Activated naive CD4-positive, alpha-beta T cell treated with anti-CD3 and anti-CD28 coated beads for 36 hours (primary cell): ENCODE results near the gene SLC6A19. TPM values are rescaled to one million over a fixed set of nuclear protein-coding genes. Genes with fewer than 3 reads are reported as not detected.

Experiments used
- CTCF ChIA-PET: fragments of 350-600 bp; sonication (Branson Sonifier 250); formaldehyde crosslinking; loops from one replicate; lab custom pipeline; 2021; ENCODE audit warnings: antibody characterized with exemption; lab: Charles Lee
- DNase-seq: peaks from one replicate; pipeline ENCODE4 v3.0.0-alpha.2; 2020
- H3K27ac Mint-ChIP-seq: one replicate; pipeline ENCODE4 v1.8.0; 2021; ENCODE audit warnings: mild to moderate bottlenecking, mixed read lengths
- H3K27me3 Mint-ChIP-seq: one replicate; pipeline ENCODE4 v1.8.0; 2021; ENCODE audit warnings: low read depth, mixed read lengths
- H3K36me3 Mint-ChIP-seq: one replicate; pipeline ENCODE4 v1.8.0; 2021; ENCODE audit warnings: low read depth, mixed read lengths
- H3K4me1 Mint-ChIP-seq: one replicate; pipeline ENCODE4 v1.8.0; 2021; ENCODE audit warnings: low read depth, mixed read lengths
- H3K4me3 Mint-ChIP-seq: one replicate; pipeline ENCODE4 v1.8.0; 2021; ENCODE audit warnings: mild to moderate bottlenecking, moderate library complexity, mixed read lengths
- H3K9me3 Mint-ChIP-seq: one replicate; pipeline ENCODE4 v1.8.0; 2021; ENCODE audit warnings: mixed read lengths
- intact Hi-C: fragments of 100-400 bp; cut with micrococcal nuclease; formaldehyde crosslinking; loops from one replicate; pipeline ENCODE4 v1.15.1; 2023
- total RNA-seq, 2 experiments: library from RNA; stranded (reverse); gene quantifications; one replicate each; pipeline ENCODE4 v1.2.3, GENCODE V29; 2021

Gene SLC6A19
- total RNA-seq, 2 experiments from 2014 or later: not detected

DNA sequence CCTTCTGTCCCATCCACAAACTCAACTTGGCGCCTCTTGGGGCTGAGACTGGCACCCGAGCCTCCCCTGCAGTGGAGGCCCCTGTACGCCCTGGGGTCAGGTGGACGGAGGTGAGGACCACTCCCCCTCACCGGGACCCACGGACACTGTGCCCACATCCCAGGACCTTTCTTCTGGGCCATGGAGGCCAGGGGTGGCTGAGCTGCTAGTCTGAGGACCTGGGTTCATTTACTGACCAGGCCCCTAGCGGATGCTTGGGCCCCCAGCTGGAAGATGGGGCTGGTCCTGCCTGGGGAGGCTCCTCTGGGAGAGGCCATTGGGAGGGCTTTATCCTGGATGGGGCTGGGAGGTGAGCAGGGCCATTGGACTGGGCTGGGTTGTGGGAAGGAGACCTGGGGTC, 16.9 kb upstream of the SLC6A19 start:
- H3K9me3 Mint-ChIP-seq: no peaks in the 10 kb centered on the region
- H3K27ac Mint-ChIP-seq: no peak overlapping the region
- H3K36me3 Mint-ChIP-seq: no peaks in the 10 kb centered on the region
- intact Hi-C loops: no loop called here
- no peaks in the 10 kb centered on the region for H3K4me1 Mint-ChIP-seq
- CTCF ChIA-PET: interaction anchor here (1.1 kb wide), 1 partner anchor 10 kb away, joined by 6 read pairs; no protein-coding TSS in a partner anchor
- no peak for DNase-seq
- no peaks in the 10 kb centered on the region for H3K27me3 Mint-ChIP-seq
- H3K4me3 Mint-ChIP-seq: no peak overlapping the region

DNA sequence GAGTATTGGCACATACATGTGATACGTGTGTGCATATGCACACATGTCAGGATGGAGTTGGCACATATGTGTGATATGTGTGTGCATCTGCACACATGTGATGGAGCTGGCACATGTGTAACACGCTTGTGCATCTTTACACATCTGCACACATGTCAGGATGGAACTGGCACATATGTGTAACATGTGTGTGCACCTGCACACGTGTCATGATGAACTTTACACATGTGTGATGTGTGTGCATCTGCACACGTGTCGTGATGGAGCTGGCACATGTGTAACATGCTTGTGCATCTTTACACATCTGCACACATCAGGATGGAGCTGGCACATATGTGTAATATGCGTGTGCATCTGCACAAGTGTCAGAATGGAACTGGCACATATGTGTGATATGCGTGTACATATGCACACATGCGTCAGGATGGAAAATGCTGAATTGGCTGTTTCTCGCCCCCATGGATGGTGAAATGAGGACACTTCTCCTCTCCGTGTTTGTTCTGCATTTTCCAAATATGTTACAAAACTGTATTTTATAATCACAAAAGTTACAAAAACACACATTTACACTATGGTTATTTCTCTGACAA, 16.3 kb upstream of the SLC6A19 start:
- Mint-ChIP-seq H3K4me1 (no peaks in the 10 kb centered on the region), H3K27ac (no peak overlapping the region), H3K9me3 (no peaks in the 10 kb centered on the region), H3K27me3 (no peaks in the 10 kb centered on the region), H3K36me3 (no peaks in the 10 kb centered on the region), H3K4me3 (no peak overlapping the region)
- no peak for DNase-seq
- CTCF ChIA-PET: no interaction called here
- intact Hi-C loops: no loop called here

DNA sequence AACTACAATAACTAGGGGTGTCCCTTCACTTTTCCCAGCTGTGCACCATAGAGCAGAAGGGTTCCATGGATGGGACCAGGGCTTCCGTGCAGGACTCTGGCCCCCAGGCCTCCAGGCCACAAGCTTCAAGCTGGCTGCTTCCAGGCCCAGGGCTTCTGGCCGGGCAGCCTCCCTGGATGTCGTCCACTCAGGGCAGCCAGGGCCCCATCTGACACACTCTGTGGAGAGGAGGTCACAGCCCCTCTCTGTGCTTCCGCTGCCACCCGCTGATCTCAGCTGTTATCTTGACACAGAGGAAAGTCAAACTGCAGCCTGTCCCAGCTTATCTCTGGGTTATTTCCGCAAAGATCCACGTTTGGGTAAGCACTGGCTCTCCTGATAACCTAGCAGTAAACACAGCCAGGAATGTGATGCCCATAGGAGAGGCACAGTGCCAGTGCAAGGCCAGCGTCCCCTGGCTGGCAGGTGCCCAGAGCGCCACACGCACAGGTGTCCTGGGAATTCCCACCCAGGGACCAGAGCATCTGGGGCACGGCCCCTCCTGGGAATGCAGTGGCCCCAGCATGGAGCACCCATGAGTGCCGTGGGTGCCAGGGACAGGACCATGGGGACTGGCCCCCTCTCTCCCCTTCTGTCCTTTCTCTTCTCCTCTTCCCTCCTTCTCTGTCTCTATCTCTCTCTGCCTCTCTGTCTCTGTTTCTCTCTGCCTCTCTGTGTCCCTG, 15.6 kb upstream of the SLC6A19 start:
- H3K27ac Mint-ChIP-seq: no peak overlapping the region

DNA sequence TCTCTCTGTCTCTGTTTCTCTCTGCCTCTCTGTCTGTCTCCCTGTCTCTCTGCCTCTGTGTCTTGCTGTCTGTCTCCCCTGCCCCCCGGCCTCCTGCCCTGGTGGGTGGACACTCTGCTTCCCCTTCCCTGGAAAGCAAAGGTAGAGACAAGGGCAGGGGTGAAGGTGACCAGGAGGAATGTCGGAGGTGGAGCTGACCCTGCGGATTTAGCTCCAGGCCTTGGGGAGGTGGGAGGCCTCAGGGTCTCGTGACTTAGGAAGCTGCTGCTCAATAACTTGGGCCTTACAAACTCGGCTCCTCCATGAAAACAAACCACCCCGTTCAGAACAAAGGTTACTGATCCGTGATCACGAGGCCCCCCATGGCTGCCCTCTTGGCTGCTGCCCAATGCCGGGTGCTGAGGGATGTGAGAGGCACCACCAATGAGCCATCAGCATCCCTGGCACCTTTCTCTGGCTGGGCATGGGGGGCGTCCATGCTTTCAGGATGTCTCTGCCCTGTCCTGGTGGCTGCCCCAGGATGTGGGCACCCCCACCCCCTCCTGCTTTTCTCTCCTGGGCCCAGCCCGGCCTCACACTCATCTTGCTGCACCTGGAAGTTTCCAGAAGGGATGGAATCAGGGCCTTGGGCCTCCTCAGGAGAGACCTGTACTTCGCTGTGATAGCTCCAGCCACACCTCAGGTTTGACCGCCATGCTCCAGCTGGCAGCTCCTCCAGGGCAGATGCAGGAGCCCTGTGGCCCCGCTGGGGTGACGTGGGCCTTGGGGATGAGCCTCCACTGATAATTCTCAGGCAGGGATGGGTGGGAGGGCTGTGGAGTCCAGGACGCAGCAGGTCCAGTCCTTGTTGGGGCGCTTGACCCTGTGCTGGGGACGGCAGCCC, 14.8 kb upstream of the SLC6A19 start:
- no peaks in the 10 kb centered on the region for H3K9me3 Mint-ChIP-seq
- no peaks in the 10 kb centered on the region for H3K36me3 Mint-ChIP-seq
- CTCF ChIA-PET: no interaction called here
- H3K27me3 Mint-ChIP-seq: peaks cover 8% of the 10 kb centered on the region
- intact Hi-C loops: no loop called here
- no peak overlapping the region for H3K4me3 Mint-ChIP-seq
- H3K27ac Mint-ChIP-seq: no peak overlapping the region
- H3K4me1 Mint-ChIP-seq: no peaks in the 10 kb centered on the region
- DNase-seq: no peak

More for the DNA sequence above, 15.6 kb upstream of the SLC6A19 start:
- no peak overlapping the region for H3K4me3 Mint-ChIP-seq
- intact Hi-C loops: no loop called here
- no peaks in the 10 kb centered on the region for H3K4me1 Mint-ChIP-seq
- no peak for DNase-seq
- H3K27me3 Mint-ChIP-seq: peaks cover 5% of the 10 kb centered on the region
- no peaks in the 10 kb centered on the region for H3K36me3 Mint-ChIP-seq
- H3K9me3 Mint-ChIP-seq: no peaks in the 10 kb centered on the region
- CTCF ChIA-PET: no interaction called here

DNA sequence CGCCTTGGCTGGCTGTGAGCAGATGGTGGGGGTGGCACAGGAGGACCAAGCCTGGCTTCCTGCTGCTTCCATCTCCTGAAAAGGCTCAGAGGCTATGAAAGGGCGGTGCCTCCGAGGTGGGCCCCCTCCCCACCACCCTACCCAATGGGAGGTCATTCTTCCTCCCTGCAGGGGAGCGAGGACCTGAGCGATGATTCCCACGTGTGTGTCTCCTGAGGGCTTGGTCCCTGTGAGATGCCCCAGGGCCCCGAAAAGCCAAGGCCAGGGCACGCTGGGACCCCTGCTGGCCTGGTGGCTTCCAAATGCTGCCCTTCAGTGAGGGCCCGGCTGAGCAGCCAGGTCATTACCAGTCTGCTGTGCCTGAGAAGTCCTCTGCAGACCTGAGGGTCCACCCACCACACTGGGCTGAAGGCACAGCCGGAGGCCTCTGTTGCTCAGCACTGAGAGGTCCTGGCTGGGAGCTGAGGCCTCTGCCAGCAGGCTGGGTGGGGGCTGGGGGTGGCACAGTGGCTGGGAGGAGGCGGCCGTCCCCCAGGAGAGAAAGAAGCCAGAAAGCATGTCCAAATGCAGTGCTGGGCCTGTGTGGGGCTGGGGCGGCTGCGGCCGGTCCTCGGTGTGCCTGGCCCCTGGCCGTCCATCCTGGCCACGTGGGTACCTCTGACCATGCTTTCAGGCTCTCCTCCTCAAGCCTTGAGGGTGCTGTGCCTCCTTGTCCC, 14.0 kb upstream of the SLC6A19 start:
- no peak overlapping the region for H3K27ac Mint-ChIP-seq
- DNase-seq: no peak
- no peaks in the 10 kb centered on the region for H3K4me1 Mint-ChIP-seq
- CTCF ChIA-PET: no interaction called here
- no peaks in the 10 kb centered on the region for H3K9me3 Mint-ChIP-seq
- no peak overlapping the region for H3K4me3 Mint-ChIP-seq
- intact Hi-C loops: no loop called here
- no peaks in the 10 kb centered on the region for H3K36me3 Mint-ChIP-seq
- H3K27me3 Mint-ChIP-seq: peaks cover 9% of the 10 kb centered on the region

DNA sequence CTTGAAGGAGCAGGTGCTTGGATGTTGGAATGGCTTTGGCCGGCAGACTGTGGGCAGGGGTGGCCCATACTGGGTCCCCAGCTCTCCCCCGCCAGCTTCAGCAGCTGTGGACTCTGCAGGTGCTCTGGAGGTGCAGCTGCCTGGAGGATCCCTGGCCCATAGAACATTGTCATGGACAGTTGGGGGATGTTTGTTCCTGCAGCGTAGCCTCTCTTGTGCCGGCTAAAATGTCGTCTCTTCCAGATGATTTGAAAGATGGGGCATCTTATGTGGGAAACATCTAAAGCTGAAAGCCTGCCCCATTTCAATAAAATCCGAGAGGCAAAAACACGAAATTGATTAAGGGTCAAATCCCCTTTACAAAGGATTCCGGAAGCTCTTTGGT, 13.5 kb upstream of the SLC6A19 start:
- H3K4me1 Mint-ChIP-seq: no peaks in the 10 kb centered on the region
- no peak overlapping the region for H3K27ac Mint-ChIP-seq
- H3K27me3 Mint-ChIP-seq: peaks cover 9% of the 10 kb centered on the region
- intact Hi-C loops: no loop called here
- H3K4me3 Mint-ChIP-seq: no peak overlapping the region
- H3K36me3 Mint-ChIP-seq: no peaks in the 10 kb centered on the region
- H3K9me3 Mint-ChIP-seq: no peaks in the 10 kb centered on the region
- no peak for DNase-seq
- CTCF ChIA-PET: no interaction called here

DNA sequence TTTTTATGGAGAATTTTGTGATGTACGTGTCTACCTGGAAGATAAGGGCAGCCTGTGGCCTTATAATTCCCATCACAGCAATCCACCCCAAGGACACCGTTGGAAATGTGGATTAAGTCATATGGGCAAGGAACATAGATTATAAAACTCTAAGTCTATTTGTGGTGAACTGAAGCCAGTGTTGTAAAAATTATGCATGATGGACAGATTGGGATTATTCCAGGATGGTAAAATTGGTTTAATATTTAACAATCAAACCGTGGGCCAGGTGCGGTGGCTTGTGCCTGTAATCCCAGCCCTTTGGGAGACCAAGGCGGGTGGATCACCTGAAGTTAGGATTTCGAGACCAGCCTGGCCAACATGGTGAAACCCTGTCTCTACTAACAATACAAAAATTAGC, 12.9 kb upstream of the SLC6A19 start:
- no peaks in the 10 kb centered on the region for H3K9me3 Mint-ChIP-seq
- H3K27me3 Mint-ChIP-seq: peaks cover 9% of the 10 kb centered on the region
- H3K4me1 Mint-ChIP-seq: no peaks in the 10 kb centered on the region
- H3K27ac Mint-ChIP-seq: no peak overlapping the region
- DNase-seq: no peak
- CTCF ChIA-PET: no interaction called here
- intact Hi-C loops: no loop called here
- no peak overlapping the region for H3K4me3 Mint-ChIP-seq
- no peaks in the 10 kb centered on the region for H3K36me3 Mint-ChIP-seq

DNA sequence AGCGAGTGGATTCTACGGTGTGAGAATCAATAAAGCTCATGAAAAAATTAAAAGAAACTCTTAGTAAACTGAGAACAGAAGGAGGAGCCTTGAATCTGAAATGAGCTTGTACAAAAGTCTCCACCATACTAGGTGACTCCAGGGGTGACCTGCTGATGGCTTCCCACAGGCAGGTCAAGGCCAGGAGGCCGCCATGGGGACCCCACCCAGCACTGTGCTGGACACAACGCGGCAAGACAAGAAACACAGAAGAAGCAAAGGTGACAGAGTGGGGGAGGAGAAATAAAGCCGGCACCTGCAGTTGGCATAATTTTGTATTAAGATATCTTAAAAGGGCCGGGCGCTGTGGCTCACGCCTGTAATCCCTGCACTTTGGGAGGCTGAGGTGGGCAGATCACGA, 12.1 kb upstream of the SLC6A19 start:
- DNase-seq: no peak
- Mint-ChIP-seq H3K4me1 (no peaks in the 10 kb centered on the region), H3K27ac (no peak overlapping the region), H3K9me3 (no peaks in the 10 kb centered on the region), H3K27me3 (peaks cover 9% of the 10 kb centered on the region), H3K4me3 (no peak overlapping the region), H3K36me3 (no peaks in the 10 kb centered on the region)
- CTCF ChIA-PET: no interaction called here
- intact Hi-C loops: no loop called here

DNA sequence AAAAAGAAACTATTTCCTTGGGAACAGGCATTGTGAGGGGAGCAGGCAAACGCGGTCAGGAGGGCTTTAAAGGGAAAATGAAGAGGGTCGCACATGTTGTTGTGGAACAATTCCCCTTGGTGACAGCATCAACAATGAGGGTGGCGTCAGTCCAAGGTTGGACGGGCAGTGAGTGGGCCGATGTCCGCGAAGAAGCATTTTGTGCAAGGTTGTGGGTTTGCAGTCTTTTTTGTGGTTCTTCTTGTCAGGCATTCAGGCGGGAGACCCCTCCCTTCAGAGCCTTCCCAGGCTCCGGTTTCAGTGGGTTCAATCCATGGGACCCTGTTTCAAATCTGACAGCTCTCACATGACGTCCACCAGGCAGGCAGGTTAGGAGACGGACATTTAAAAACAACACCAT, 11.1 kb upstream of the SLC6A19 start:
- intact Hi-C loops: no loop called here
- CTCF ChIA-PET: no interaction called here

DNA sequence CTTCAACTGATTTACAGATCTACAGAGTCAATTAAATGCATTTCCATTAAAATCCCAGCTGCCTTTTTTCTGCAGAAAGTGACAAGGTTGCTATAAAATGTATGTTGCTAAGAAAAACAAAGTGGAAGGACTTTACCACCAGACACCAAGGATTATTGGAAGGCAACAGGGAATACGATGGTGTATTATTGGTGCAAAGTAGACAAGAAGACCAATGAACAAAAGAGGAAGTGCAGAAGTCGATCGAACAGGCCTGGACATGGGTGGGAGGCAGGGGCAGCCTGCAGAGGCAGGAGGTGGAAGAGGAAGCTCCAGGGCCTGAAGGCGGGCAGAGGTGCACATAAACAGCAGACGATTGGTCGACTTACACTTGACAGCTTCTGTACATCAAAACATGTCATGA, 10.6 kb upstream of the SLC6A19 start:
- Mint-ChIP-seq H3K27ac (no peak overlapping the region), H3K36me3 (no peaks in the 10 kb centered on the region), H3K27me3 (peaks cover 12% of the 10 kb centered on the region), H3K4me3 (no peak overlapping the region), H3K9me3 (no peaks in the 10 kb centered on the region), H3K4me1 (no peaks in the 10 kb centered on the region)
- CTCF ChIA-PET: no interaction called here
- intact Hi-C loops: no loop called here
- DNase-seq: no peak

More for the DNA sequence above, 11.1 kb upstream of the SLC6A19 start:
- Mint-ChIP-seq H3K27me3 (peaks cover 12% of the 10 kb centered on the region), H3K36me3 (no peaks in the 10 kb centered on the region), H3K4me3 (no peak overlapping the region), H3K9me3 (no peaks in the 10 kb centered on the region), H3K4me1 (no peaks in the 10 kb centered on the region), H3K27ac (no peak overlapping the region)
- no peak for DNase-seq

DNA sequence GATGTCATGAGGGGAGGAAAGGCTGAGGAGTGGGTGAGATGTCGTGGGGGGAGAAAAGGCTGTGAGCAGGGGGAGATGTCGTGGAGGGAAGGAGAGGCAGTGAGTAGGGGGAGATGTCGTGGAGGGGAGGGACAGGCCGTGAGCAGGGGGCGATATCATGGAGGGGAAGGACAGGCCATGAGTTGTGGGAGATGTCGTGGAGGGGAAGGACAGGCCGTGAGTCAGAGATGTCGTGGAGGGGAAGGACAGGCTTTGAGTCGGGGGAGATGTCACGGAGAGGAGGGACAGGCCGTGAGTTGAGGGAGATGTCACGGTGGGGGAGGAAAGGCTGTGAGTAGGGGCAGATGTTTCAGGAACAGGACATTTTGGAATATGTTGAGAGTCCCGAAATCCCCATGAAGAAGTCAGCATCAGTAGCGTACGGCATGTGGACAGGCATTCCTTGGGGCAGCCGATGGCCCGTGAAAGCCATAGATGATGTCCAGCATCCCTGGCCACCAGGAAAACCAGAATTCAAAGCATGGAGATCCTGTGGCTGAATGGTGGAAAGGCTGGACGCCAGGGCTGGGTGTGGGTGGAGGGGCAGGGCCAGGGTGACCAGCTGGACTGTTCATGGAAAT, 8.3 kb upstream of the SLC6A19 start:
- Mint-ChIP-seq H3K9me3 (no peaks in the 10 kb centered on the region), H3K27me3 (peaks cover 12% of the 10 kb centered on the region), H3K36me3 (no peaks in the 10 kb centered on the region), H3K4me3 (no peak overlapping the region), H3K4me1 (no peaks in the 10 kb centered on the region), H3K27ac (no peak overlapping the region)
- DNase-seq: no peak
- intact Hi-C loops: no loop called here
- CTCF ChIA-PET: no interaction called here

DNA sequence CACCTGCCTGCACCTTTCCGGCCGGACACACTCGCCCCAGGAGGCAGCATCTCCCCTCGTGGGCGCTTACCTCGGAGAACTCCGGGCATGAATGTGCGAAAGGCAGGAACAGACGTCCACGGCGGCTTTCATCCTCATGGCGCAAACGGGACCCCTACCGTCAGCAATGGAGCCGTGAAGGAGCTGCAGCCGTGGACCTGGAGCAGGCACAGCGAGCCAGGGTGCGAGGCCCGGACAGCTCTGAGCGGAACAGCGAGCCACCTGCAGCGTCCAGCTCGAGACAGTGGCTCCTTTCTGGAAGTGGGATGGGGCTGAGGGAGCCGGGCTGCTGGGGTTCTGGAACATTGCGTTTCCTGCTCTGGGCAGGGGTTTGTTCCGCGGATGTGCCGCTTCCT, 7.8 kb upstream of the SLC6A19 start:
- no peak for DNase-seq
- no peak overlapping the region for H3K4me3 Mint-ChIP-seq
- CTCF ChIA-PET: no interaction called here
- no peaks in the 10 kb centered on the region for H3K36me3 Mint-ChIP-seq
- peaks cover 12% of the 10 kb centered on the region for H3K27me3 Mint-ChIP-seq
- no peaks in the 10 kb centered on the region for H3K9me3 Mint-ChIP-seq
- no peaks in the 10 kb centered on the region for H3K4me1 Mint-ChIP-seq
- intact Hi-C loops: no loop called here
- H3K27ac Mint-ChIP-seq: no peak overlapping the region
